Lung microvascular endothelial cell (primary cell): ENCODE measurements around the gene PCGF2. TPM values are rescaled to one million over a fixed set of nuclear protein-coding genes. Genes with fewer than 3 reads are reported as not detected.
A peak's percentile ranks its signal among the peaks of the same experiment; 100 is the strongest.

ENCODE experiments used
- DNase-seq, 2 donors: peaks; one replicate each; pipeline versions ENCODE4 v3.0.0 to v3.0.0-alpha.2; 2010; ENCODE audit warnings: low read depth in 2 of 2
- total RNA-seq: library from RNA; depleted of rRNA; stranded (reverse); fragments of >200 nt; gene quantifications from 2 replicates; pipeline ENCODE4 v1.2.1, GENCODE V29; 2014

The PCGF2 gene
- total RNA-seq, 1 donor from 2014 or later = 3.8 TPM

DNA sequence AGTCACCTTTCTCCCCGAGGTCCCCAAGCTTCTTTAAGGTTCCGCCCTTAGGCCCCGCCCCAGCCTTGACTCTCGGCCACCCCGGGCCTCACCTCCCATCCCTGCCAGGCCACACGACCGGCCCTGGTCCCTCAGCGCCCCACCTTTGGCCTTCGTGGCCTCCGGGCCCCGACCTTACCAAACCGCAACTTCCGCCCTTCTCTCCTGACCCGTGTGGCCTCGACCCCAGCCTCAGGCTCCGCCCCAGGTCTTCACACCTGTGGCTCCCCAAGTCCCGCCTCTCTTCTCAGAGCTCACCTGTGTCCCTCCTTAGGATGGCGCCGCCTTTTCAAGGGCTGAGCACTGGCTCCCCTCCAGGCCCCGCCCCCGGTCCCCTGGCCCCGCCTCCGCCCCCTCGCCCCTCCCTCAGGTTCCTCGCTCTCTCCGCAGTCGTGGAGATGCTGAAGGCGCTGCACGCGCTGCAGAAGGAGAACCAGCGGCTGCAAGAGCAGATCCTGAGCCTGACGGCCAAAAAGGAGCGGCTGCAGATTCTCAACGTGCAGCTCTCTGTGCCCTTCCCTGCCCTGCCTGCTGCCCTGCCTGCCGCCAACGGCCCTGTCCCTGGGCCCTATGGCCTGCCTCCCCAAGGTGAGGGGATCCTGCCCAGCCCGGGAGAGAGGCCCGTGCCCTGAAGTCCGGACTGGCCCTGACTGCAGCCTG lies 28.0 kb downstream of the PCGF2 start:
- no peak for DNase-seq

DNA sequence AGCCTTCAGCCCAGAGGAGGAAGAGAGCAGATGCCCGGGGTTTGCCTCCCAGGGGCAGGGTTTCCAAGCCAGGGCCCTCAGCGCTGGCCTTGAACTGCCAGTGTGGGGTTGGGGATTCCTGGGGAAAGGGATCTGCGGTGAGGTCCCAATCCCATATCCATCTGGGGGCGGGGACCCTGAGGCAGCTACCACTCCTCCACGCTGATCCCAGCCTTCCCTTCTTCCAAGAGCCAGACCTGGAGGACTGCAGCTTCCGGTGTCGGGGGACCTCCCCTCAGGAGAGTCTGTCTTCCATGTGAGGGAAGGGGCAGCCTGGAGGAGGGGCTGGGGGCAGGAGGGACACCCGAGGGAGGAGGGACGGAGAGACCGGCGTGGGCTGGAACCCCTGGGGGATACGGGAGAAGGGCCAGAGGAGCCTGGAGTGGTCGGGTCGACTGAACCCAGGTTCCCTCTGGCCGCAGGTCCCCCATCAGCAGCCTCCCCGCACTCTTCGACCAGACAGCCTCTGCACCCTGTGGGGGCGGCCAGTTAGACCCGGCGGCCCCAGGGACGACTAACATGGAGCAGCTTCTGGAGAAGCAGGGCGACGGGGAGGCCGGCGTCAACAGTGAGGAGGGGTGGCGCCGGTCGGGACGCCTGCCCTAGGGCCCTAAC lies 28.7 kb downstream of the PCGF2 start:
- no peak for DNase-seq

DNA sequence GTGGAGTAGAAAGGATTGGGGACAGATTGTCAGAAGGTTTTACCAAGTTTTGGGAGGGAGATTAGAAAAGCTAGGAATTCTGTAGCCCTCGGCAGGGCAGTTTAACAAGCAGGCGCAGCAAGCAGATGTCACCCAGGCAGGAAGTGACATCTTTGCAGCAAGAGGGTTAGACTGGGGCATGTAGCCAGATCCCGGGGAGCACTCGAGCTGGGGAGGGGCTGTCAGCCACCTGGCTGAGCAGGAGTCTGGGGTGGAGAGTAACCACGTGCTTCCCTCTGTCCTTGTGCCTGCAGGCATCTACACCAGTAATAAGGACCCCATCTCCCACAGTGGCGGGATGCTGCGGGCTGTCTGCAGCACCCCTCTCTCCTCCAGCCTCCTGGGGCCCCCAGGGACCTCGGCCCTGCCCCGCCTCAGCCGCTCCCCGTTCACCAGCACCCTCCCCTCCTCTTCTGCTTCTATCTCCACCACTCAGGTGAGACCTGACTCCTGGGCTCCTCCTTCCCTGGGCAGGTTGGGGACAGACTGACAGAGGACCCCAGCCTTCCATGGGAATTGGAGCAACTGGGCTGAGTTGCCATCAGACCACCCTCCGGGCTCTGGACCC lies 30.9 kb downstream of the PCGF2 start:
- DNase-seq = no peak

DNA sequence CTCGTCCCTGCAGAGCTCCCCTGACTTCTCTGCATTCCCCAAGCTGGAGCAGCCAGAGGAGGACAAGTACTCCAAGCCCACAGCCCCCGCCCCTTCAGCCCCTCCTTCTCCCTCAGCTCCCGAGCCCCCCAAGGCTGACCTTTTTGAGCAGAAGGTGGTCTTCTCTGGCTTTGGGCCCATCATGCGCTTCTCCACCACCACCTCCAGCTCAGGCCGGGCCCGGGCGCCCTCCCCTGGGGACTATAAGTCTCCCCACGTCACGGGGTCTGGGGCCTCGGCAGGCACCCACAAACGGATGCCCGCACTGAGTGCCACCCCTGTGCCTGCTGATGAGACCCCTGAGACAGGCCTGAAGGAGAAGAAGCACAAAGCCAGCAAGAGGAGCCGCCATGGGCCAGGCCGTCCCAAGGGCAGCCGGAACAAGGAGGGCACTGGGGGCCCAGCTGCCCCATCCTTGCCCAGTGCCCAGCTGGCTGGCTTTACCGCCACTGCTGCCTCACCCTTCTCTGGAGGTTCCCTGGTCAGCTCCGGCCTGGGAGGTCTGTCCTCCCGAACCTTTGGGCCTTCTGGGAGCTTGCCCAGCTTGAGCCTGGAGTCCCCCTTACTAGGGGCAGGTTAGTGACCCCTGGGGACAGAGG lies 31.6 kb downstream of the PCGF2 start:
- DNase-seq = no peak

DNA sequence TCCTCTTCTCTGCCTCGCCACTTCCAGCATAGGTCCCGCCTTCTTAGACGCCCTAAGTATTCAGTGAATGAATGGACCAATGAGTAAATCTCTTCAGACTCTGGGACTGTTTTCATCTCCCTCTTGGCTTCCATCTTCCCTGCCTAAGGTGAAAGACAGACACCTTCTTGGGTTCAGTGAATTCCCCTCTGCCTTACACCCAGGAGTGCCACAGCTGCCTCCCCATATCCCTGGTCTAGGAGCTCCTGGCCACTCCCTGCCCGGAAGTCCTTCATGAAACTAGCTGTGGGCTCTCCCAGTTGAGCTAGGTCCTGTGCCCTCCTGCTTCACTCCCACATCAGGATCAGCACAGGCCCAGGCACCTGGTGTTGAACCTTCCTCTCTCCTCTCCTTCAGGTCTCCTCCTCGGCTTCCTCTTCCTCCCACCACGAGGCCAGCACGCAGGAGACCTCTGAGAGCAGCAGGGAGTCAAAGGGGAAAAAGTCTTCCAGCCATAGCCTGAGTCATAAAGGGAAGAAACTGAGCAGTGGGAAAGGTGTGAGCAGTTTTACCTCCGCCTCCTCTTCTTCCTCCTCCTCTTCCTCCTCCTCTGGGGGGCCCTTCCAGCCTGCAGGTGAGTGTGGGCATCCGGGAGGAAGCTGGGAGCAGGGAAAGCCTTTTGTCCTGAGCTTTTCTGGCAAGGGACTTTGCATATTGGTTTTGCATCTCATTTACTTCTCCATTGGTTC lies 32.8 kb downstream of the PCGF2 start:
- DNase-seq = no peak

DNA sequence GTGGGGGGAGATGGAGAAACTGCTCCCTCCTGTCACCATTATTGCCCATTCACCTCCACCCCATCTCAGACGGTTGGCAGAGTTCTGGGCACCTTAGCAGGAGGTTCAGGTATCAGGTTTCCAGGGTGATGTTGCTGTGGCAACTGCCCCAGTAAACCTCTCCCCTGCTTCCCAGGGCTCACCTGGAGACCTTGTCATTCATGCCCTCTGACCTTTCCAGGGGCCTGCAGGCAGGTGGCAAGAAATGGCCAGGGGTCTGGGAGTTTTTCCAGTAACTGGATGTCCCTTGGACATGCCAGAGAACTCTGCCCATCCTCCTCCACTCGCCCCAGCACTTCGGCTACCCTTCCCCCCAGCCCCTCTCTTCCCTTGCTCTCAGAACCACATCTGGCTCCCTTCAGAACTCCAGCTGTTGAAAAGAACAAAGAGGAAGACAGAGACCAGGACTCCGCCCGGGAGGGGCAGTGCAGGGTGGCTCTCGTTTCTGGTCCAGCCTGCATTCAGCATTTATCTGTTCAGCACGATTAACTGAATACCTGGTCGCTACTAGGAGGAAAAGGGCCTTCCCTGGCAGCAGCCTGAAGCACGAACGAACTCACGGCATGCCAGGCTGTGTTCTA lies 34.6 kb downstream of the PCGF2 start:
- DNase-seq = no peak

DNA sequence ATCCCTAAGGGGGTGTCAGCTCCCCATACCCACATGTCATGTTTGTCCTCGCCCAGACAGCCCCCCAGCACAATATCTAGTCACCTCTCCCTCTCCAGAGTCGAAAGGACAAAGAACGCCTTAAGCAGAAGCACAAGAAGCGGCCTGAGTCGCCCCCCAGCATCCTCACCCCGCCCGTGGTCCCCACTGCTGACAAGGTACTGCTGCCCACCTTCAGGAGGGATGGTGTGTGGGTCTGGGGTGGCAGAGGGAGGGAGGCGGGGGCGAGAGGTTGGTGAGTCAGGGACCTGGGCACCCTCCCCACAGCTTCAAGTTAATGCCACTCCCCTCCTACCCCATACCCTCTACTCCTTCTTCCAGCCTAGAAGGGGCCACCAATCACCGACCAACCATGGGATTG lies 35.5 kb downstream of the PCGF2 start:
- no peak for DNase-seq

DNA sequence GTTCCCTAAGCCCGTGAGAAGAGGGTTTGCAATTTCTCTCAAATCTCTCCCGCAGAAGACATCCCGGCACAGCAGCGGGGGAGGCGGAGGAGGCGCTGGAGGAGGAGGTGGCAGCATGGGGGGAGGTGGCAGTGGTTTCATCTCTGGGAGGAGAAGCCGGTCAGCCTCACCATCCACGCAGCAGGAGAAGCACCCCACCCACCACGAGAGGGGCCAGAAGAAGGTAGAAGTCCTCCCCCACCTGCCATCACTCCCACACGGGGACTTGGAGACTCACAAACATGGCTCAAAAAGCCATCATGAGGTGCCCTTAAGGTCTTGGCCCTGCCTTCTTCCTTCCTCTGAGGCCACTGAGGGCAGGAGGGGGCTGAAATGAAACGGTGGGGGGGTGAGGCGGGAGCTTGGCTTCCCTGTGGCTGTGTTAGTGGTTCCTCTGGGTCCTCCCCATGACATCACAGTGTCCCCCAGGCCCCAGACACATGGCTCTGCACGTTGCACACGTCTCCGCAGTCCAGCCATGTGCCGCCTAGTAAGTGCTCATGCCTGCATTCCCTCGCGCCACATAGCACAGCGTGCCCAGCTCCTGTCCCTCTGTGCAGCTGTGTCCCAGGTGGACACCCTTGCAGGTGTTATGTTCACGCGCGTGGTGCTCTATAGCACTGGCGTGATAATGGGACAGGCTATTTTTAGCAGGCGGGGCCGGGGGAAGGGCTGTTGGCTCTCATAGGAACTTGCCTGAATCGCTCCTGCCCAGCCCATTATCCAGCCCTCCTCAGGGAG lies 36.2 kb downstream of the PCGF2 start:
- DNase-seq = no peak

DNA sequence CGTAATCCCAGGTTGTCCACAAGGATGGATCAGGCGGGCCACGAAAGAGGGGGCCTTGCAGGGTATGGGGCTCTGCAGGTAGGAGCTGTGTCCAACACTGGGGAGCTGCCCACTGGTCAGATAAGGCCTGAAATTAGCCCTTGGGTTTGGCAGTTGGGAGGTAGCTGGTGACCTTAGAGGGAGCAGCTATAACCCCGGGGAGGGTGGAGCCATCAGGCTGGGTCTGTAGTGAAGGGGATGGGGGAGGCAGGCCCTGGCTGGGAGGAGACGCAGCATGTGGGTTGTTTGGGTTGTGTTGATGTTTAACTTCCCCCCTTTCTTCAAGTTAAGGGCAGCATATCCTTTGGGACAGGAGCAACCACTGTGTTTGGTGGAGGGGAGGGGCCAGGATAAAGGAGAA lies 37.2 kb downstream of the PCGF2 start:
- no peak for DNase-seq

DNA sequence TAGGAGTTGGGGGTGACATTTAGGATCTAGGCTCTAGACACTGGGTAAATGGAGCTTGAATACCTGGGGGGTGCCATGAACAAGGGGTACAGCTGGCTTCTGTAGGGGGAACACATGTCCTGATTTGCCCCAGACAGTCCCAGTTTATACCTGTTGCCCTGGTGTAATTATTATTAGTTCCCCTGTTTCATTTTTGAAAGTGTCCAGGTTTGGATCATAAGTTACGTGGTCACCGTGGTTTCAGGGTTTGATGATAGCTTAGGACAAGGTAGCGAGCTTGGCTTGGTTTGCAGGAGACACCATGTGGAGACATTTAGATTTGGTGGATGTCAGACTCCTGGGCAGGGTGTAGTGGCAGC lies 37.6 kb downstream of the PCGF2 start:
- no peak for DNase-seq

DNA sequence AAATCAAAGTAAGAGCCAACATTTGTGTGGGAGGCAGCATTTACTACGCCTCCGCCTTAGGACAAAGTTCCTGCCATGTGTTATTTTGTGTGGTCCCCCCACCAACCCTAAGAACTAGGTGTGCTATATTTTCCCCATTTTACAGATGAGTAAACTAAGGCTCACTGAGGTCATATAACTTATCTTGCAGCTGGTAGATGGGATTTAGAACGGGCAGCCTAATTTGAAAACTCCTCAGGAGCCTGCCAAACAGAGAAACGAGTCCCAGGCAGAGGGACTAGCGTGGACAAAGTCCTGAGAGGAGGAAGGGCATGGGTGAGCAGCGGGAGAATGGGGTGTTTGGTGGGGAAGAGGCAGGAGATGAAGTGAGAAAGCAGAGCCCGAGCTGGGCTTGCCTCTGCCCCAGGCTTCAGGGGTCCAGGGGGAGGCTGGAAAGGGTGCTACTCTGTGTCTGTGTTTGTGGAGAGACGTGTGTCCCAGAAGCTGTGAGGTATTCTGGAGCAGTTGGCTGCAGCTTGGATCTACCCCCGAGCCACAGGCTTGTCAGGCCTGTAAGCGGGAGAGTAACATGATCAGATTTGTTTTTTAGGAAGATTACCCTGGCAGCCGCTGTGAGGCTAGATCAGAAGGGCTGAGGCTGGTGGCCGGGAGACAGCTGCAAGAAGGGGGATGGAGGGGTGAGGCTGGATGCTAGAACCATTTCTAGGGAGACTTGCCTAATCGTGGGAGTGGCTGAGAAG lies 38.1 kb downstream of the PCGF2 start:
- no peak for DNase-seq

DNA sequence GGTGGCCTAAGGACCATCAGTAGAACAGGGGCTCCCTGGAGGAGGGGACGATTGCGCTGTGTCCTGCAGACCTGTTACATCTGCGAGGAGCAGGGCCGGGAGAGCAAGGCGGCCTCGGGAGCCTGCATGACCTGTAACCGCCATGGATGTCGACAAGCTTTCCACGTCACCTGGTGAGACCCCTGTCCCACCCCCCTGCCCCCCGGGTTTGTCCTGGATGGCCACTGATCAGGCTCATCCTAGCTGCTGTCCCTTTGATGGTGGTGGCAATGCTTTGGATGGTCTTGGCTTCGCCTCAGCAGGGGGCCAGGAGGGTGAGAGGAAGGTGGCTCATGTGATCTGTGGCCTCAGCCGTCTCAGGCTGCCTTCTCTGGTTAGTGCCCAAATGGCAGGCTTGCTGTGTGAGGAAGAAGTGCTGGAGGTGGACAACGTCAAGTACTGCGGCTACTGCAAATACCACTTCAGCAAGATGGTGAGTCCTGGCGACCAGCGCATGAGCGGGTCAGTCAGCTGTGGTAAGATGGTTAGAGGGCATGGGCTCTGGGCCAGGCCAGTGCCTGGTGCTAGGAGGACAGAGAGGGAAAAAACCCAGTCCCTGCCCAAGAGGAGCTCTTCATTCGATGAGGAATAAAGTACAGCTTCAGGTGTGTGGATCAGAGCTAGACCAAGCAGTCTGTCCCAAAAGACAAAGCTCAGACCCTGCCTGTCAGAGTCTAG lies 38.9 kb downstream of the PCGF2 start:
- no peak for DNase-seq

DNA sequence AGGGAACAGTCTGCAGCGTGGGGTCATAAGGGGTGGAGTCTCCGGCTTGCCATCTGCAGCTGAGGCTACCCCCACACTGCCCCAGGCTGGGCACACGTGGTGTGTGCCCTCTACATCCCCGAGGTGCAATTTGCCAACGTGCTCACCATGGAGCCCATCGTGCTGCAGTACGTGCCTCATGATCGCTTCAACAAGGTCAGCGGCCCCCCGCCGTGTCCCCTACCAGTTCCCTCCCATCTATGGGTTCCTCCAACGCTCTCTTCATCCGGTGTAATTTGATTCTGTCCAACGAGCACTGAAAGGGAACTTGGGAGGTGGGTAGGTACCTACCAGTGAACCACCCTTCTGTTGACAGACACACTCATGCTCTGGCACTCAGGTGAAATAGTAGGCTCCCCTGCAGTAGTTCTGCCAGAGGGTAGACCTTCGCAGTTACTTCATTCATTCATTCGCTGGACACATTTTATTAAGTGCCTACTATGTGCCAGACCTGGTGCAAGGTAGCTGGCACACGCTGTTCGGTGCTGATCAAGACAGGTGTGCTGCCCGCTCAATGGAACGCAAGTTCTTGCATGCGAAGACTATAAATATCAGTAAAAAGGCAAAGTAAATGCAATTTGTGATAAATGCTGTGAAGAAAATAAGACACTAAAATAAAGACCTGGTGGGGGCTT lies 40.3 kb downstream of the PCGF2 start:
- no peak for DNase-seq

DNA sequence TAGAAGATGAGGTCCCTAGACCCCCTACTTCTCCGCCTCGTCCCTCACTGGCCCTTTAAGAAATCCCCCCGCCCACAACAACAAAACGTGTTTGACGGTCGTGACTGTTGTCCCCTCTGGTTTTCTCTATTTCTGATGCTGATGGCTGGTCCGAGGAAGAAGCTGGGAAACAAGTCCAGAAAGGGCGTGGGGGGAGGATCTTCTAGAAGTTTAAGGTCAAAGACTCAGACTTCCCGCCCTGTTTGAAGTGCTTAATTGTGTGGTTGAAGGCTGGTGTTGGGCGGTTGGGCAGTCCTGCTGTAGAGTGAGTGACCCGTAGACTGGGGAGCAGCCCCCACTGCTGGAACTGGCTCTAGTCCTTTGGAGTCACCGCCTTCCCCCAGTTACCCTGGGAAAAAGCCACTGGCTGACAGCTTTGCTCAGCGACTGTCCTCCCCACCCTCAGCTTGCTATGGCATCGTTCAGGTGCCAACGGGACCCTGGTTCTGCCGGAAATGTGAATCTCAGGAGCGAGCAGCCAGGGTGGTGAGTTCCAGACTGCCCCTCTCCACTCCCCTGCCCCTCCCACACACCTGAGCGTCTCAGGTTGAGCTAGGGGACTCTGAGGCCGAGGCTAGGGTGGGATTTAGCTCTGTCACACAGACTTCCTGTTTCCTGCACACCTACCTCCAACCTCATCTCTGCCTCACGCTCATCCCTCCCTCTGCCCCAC lies 41.5 kb downstream of the PCGF2 start:
- DNase-seq = peak in 1 of 2 donors; percentile 32

DNA sequence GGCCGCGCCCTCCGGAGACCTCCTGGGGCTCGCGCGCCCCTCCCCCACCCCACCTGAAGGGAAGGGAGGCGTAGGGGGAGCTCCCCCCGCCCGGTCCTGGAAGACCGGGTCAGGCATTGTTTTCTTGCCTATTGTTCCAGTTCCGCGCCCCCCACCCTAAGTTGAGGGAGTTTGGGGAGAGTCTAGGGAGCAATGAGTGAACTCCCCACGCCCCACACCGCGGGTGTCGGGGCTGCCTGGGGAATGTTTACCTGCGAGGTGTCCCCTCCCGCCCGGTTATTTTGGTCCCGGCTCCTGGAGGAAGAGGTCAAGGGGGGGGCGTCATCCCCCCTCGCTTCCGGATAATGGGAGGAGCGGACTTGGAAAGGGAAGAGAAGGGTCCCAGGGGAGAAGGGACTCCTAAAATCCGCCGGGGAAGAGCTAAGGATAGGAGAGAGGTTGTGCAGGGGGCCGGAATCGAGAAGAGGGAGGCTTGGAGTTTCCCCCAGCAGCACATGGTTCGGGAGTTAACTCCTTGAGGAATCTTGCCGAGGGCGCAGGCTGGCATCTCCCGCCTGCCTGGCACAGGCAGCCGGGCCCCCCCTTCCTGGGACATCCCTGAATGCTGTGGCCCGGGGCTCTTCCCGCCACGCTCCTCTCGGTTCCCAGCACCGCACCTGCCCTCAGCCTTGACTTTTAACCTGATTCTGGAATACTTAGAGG lies 42.2 kb downstream of the PCGF2 start:
- DNase-seq = no peak

DNA sequence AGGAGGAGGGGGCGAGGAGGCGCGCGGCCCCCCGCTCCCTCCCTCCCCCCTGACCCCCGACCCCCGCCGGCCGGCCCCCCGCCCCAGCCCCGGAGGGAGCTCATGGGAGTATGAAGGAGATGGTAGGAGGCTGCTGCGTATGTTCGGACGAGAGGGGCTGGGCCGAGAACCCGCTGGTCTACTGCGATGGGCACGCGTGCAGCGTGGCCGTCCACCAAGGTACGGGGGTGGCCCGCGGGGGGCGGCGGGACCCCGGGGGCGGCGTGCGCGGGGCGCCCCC lies 42.7 kb downstream of the PCGF2 start:
- no peak for DNase-seq

DNA sequence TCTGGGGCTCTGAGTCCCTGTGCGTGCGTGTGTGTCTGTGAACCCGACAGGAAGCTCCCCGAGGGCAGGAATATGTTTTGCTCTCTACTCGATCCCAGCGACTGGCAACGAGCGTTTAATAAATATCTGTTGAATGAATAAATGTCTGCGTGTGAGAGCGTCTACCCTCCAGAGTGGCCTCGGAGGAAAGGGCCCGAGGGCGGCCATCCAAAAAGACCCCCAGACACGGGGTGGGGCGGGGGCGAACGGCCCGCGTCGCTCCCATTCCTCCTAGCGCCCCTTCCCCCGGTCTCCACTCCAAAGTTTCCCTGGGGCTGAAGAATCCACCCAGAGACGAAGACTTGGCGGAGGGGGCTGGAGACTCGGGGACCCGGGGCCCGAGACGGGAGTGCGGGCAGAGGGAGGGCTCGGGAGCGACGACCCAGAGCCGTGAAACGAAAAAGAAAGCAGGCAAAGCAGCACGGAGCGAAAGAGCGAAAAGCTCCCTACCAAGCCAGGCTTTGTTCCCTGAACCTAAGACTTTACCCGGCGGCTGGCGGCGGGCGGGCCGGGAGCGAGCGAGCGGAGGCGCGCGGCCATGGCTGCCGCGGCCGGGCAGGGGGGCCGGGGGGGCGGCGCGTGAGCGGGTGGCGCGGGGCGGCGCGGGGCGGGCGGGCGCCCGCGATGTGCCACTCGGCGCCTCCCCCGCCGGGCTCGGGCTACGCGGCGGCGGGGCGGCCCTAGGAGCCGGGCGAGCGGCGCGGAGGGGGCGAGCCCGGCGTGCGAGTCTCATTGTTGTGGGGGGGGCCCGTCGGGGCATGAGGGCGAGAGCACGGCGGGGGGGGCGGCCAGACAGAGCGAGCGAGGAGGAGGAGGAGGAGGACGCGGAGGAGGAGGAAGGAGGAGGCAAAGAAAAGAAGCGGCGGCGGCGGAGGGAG lies 43.3 kb downstream of the PCGF2 start, which contains the start of gene MLLT6:
Gene MLLT6, plus strand, starts transcription at position 668 of the 917 bp plus-strand sequence. CDS start 360 bp downstream, outside the sequence.
- peak; percentile 84 for DNase-seq
